ENCODE data around the gene S100A5. TPM values are rescaled to one million over a fixed set of nuclear protein-coding genes. Genes with fewer than 3 reads are reported as not detected.
"Not testable (repeated sequence)": the region's sequence is repeated elsewhere in the genome, so short reads cannot be mapped to it uniquely, and the experiment has no call there.

S100A5 gene
- total RNA-seq, 1 donor, result not detected

DNA sequence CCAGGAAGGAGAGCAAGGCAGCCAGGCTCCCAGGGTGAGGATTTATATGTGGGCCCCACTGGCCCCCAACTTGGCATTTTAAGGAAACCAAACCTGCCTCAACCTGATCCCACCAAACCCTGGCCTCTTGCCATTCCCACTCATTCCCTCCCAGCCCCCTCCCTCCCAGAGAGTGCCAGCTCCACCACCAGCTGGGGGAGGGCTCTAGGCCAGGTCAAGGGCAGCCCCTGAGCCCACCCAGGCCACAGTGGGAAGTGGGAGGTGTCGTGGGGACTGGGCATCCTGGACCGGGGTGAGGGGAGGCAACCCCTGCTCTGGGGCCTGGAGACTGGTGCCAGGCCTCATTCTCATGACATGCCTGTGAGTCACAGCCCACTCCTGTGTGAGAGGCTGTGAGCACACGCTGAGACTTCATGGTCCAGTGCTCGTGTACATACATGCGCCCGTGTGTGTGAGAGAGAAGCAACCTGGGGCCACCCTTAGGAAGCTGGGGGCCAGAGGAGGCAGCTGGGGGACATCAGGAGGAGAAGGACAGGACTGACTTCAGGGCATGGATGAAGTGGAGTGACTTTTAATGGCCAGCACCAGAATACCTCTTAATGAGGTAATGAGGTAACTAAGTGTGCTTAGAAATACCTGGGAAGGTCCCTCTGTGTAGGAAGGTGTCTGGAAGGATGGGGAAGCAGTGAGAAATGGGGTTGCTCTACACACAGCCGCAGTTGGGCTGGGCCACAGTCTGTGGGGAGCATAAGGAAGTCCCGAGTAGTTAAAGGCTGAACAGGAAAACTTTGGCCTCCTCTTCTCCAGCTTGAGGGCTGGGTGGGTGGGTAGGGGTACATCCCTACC lies 25.0 kb upstream of the S100A5 start, which contains the start of gene S100A2:
Gene S100A2, minus strand, starts transcription at position 316 of the 846 bp plus-strand sequence. CDS start 1,967 bp downstream, outside the sequence.
- no peak within 1 kb of the TSS for H3K4me3 ChIP-seq (ENCODE audit: low read depth, low read length)
- TF ChIP-seq, protein P1, sequence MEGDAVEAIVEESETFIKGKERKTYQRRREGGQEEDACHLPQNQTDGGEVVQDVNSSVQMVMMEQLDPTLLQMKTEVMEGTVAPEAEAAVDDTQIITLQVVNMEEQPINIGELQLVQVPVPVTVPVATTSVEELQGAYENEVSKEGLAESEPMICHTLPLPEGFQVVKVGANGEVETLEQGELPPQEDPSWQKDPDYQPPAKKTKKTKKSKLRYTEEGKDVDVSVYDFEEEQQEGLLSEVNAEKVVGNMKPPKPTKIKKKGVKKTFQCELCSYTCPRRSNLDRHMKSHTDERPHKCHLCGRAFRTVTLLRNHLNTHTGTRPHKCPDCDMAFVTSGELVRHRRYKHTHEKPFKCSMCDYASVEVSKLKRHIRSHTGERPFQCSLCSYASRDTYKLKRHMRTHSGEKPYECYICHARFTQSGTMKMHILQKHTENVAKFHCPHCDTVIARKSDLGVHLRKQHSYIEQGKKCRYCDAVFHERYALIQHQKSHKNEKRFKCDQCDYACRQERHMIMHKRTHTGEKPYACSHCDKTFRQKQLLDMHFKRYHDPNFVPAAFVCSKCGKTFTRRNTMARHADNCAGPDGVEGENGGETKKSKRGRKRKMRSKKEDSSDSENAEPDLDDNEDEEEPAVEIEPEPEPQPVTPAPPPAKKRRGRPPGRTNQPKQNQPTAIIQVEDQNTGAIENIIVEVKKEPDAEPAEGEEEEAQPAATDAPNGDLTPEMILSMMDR (IDR thresholded peaks at IDR 0.05; ENCODE audit: insufficient read depth, low read depth, low read length), result no peak
- peak; percentile 90 for DNase-seq (ENCODE audit: low read depth)

DNA sequence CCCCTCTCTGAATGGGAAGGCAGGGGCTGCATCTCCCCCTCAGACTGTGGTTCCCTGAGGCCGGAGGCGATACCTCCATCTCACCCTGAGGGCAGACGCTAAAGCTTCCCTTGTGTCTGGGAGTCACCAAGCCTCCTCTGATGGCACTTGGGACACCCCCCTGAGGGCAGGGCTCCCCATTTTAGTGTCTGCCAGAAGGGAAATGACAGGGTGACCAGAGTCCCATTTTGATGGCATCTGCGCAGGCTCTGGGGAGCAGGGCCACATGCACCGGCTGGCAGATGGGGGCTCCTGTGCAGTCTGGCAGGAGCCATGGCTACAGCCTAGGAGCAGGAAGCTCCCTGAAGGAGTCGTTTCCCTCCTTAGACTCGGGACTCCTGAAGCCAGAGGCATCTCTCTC lies 23.3 kb upstream of the S100A5 start:
- H3K4me3 ChIP-seq (ENCODE audit: low read depth, low read length), result no peak overlapping the region
- DNase-seq (ENCODE audit: low read depth), result no peak
- TF ChIP-seq, protein P1 (IDR thresholded peaks at IDR 0.05; ENCODE audit: insufficient read depth, low read depth, low read length), result no peak

DNA sequence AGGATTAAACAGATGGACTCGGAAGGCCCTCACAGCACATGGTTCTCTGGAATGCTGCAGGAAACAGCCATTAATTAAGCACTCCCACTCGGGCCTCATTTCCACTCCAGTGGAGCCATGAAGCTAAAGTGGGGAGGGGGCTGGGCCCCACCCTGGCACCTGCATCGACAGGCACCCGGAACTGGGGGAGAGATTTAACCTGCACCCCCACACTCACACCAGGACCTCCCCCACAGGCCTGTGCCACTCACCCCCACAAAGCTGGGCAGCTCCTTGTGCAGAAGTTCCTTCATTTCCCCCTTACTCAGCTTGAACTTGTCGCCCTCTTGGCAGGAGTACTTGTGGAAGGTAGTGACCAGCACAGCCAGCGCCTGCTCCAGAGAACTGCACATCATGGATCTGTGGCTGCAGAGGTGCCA lies 22.8 kb upstream of the S100A5 start:
- no peak for DNase-seq (ENCODE audit: low read depth)
- TF ChIP-seq, protein P1 (IDR thresholded peaks at IDR 0.05; ENCODE audit: insufficient read depth, low read depth, low read length), result no peak
- no peak overlapping the region for H3K4me3 ChIP-seq (ENCODE audit: low read depth, low read length)

DNA sequence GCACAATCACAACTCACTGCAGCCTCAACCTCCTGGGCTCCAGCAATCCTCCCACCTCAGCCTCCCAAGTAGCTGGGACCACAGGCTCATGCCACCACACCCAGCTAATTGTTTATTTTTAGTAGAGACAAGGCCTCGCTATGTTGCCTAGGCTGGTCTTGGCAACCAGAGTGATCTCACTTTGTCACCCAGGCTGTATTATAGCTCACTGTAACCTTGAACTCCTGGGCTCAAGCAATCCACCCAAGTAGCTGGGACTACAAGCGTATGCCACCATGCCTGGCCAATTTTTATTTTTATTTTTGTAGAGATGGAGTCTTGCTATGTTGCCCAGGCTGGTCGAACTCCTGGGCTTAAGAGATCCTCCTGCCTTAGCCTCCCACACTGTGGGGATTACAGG lies 21.3 kb upstream of the S100A5 start:
- not testable (repeated sequence) for DNase-seq (ENCODE audit: low read depth); H3K4me3 ChIP-seq (ENCODE audit: low read depth, low read length)

DNA sequence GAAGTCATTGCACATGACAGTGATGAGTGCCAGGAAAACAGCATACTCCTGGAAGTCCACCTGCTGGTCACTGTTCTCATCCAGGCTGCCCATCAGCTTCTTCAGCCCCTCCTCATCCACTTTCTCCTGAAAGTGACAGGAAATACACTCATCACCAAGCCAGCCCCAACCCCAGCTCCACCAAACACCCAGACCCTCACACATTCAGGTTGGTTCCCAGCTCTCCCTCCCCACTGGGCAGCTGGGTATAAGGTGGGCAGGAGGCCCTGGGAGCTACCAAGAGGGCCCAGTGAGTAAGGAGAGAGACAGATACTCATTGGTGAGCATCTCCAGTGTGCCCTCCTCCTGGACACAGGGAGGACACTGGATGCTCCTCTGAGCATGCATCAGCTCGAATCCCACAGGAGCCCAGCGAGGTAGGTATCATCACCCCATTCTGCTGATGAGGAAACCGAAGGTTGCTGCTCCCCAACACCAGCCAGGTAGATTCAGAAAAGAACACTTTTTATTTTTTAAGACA lies 20.8 kb upstream of the S100A5 start:
- H3K4me3 ChIP-seq (ENCODE audit: low read depth, low read length), result no peak overlapping the region
- no peak for DNase-seq (ENCODE audit: low read depth)
- TF ChIP-seq, protein P1 (IDR thresholded peaks at IDR 0.05; ENCODE audit: insufficient read depth, low read depth, low read length), result no peak

DNA sequence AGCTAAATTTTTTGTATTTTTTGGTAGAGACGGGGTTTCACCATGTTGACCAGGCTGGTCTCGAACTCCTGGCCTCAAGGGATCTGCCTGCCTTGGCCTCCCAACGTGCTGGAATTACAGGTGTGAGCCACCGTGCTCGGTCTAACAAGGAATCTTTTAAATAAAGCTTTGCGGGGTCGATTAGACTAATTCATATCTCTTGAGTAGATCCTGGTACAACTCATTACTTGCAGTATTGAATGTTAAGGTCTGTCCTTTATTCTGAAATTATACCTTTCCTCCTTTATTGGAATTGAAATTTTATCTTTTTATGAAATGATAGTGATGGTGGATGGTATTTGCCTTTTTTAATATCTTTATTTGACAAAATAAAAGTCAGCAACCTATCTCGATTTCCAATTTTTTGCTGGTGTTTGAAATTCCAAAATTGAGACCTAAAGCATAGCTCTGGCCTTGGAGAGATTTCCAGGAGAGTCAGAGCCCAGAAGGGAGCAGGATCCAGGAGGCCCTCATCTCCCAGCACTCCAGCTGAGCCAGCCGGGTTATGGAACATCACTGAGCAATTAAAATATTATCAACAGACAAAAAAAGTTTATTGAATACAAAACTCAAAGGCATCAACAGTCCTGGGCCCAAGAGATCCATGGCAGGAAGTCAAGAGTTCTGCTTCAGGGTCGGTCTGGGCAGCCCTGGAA lies 20.2 kb upstream of the S100A5 start:
- no peak overlapping the region for H3K4me3 ChIP-seq (ENCODE audit: low read depth, low read length)
- no peak for DNase-seq (ENCODE audit: low read depth)
- TF ChIP-seq, protein P1 (IDR thresholded peaks at IDR 0.05; ENCODE audit: insufficient read depth, low read depth, low read length), result no peak

DNA sequence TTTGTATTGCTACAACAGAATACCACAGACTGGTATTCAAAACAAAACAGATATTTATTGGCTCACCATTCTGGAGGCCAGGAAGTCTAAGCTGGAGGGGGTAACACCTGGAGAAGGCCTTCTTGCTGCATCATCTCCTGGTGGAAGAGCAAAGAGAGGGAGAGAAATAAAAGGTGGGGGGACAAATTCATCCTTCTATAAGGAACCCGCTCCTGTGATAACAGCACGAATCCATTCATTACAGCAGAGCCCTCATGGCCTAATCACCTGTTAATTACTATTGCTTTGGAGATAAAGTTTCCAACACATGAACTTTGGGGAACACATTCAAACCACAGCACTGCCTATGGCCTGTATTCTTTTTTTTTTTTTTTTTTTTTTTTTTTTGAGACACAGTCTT lies 19.5 kb upstream of the S100A5 start:
- TF ChIP-seq, protein P1 (IDR thresholded peaks at IDR 0.05; ENCODE audit: insufficient read depth, low read depth, low read length), result no peak
- H3K4me3 ChIP-seq (ENCODE audit: low read depth, low read length), result no peak overlapping the region
- no peak for DNase-seq (ENCODE audit: low read depth)
